H1 (cell line): ENCODE data around the gene GRIK4.

Source experiments
- EZH2 ChIP-seq: fragments of 200-600 bp; sonication (generic); IDR thresholded peaks from 2 replicates; pipeline ENCODE4 v1.7.1; 2012; ENCODE audit warnings: low read depth, mild to moderate bottlenecking, moderate library complexity, low read length, inconsistent platforms; ENCODE audit not compliant: severe bottlenecking
- FOSL1 ChIP-seq: IDR thresholded peaks from 2 replicates; pipeline ENCODE4 v1.6.1; 2011; ENCODE audit warnings: mild to moderate bottlenecking, low read depth, low read length, moderate library complexity; ENCODE audit not compliant: insufficient read depth

GRCh38 chr11:120884154-120885020 lies 372.8 kb downstream of the GRIK4 start:
- TF ChIP-seq FOSL1 (no peak), EZH2 (no peak)
